Hepatocyte (in vitro differentiated cells): ENCODE data around the gene SPECC1. TPM values are rescaled to one million over a fixed set of nuclear protein-coding genes. Genes with fewer than 3 reads are reported as not detected.

ENCODE experiments used
- DNase-seq: peaks from one replicate; pipeline ENCODE4 v3.0.0-alpha.2; 2016; ENCODE audit warnings: low spot score
- H2AFZ ChIP-seq: fragments of 200-600 bp; sonication (generic); 2 replicates; pipeline ENCODE4 v1.6.0; 2016; ENCODE audit warnings: antibody characterized with exemption, mild to moderate bottlenecking
- H3K27ac ChIP-seq: fragments of 200-600 bp; sonication (generic); 2 replicates; pipeline ENCODE4 v1.5.1; 2016; ENCODE audit warnings: mild to moderate bottlenecking
- H3K27me3 ChIP-seq: fragments of 200-600 bp; sonication (generic); 2 replicates; pipeline ENCODE4 v1.6.1; 2016
- H3K36me3 ChIP-seq: fragments of 200-600 bp; sonication (generic); replicated peaks from 2 replicates; pipeline ENCODE4 v1.5.1; 2016; ENCODE audit warnings: low read depth; ENCODE audit not compliant: insufficient read depth
- H3K4me1 ChIP-seq: fragments of 200-600 bp; sonication (generic); 2 replicates; pipeline ENCODE4 v1.5.1; 2016; ENCODE audit warnings: mild to moderate bottlenecking, moderate library complexity; ENCODE audit not compliant: insufficient read depth
- H3K4me2 ChIP-seq: fragments of 200-600 bp; sonication (generic); 2 replicates; pipeline ENCODE4 v1.6.0; 2016
- H3K4me3 ChIP-seq: fragments of 200-600 bp; sonication (generic); 2 replicates; pipeline ENCODE4 v1.5.1; 2016; ENCODE audit warnings: mild to moderate bottlenecking
- H3K79me2 ChIP-seq: fragments of 200-600 bp; sonication (generic); 2 replicates; pipeline ENCODE4 v1.6.0; 2017; ENCODE audit warnings: mild to moderate bottlenecking
- H3K9me2 ChIP-seq: fragments of 200-600 bp; sonication (generic); replicated peaks from 2 replicates; pipeline ENCODE4 v1.6.0; 2017; ENCODE audit warnings: mild to moderate bottlenecking; ENCODE audit not compliant: insufficient read depth
- H3K9me3 ChIP-seq: fragments of 200-600 bp; sonication (generic); 2 replicates; pipeline ENCODE4 v1.5.1; 2016; ENCODE audit warnings: low read depth, mild to moderate bottlenecking
- H4K20me1 ChIP-seq: fragments of 200-600 bp; sonication (generic); 2 replicates; pipeline ENCODE4 v1.6.0; 2016; ENCODE audit warnings: mild to moderate bottlenecking; ENCODE audit not compliant: insufficient read depth, poor library complexity, severe bottlenecking
- CTCF ChIP-seq: fragments of 200-600 bp; sonication (generic); IDR thresholded peaks from 2 replicates; pipeline ENCODE4 v1.5.1; 2016; ENCODE audit warnings: antibody characterized with exemption, mild to moderate bottlenecking; ENCODE audit not compliant: poor library complexity
- EZH2 ChIP-seq: fragments of 200-600 bp; sonication (generic); IDR thresholded peaks from 2 replicates; pipeline ENCODE4 v1.6.1; 2016; ENCODE audit warnings: antibody characterized with exemption, mild to moderate bottlenecking, borderline replicate concordance
- EZH2phosphoT487 ChIP-seq: fragments of 200-600 bp; sonication (generic); IDR thresholded peaks from one replicate; pipeline ENCODE4 v1.6.1; 2018; ENCODE audit warnings: antibody characterized with exemption, mild to moderate bottlenecking, low read depth, moderate library complexity; ENCODE audit not compliant: unreplicated experiment, severe bottlenecking
- WGBS: methylation state at CpG from one replicate; pipeline ENCODE4 v1.1.6; 2016; ENCODE audit warnings: low lambda C conversion rate; ENCODE audit errors: missing lambda C conversion rate; 5-methylcytosine and 5-hydroxymethylcytosine counted together
- polyA plus RNA-seq: library from polyadenylated mRNA; unstranded; fragments of >200 nt; fragmentation: Nextera tagmentation; extraction: Ambion mirVana; gene quantifications from 2 replicates; pipeline ENCODE4 v1.2.1, GENCODE V29; 2016
- total RNA-seq: library from RNA; depleted of rRNA; stranded (reverse); fragments of >200 nt; gene quantifications from 2 replicates; pipeline ENCODE4 v1.2.3, GENCODE V29; 2014

The SPECC1 gene
- total and polyA plus RNA-seq, 2 experiments from 2014 or later, result 20.4 to 57.5 TPM

- no peaks in the 10 kb centered on the region for H3K4me1 ChIP-seq
- no peak overlapping the region for H3K4me2 ChIP-seq
- no peaks in the 10 kb centered on the region for H3K36me3 ChIP-seq
- no peaks in the 10 kb centered on the region for H3K9me3 ChIP-seq
- TF ChIP-seq EZH2, result no peak
- no peak overlapping the region for H2AFZ ChIP-seq
- H3K79me2 ChIP-seq, result no peaks in the 10 kb centered on the region
- no peak overlapping the region for H3K27ac ChIP-seq
- no peak for DNase-seq
- H3K4me3 ChIP-seq, result no peak overlapping the region
- H3K9me2 ChIP-seq, result no peaks in the 10 kb centered on the region
- 48% methylated on average over 6 of the region's 6 CpGs for WGBS
- no peaks in the 10 kb centered on the region for H4K20me1 ChIP-seq
- H3K27me3 ChIP-seq, result no peaks in the 10 kb centered on the region
Observed at GRCh38 chr17:20291853-20292252, 282.7 kb downstream of the SPECC1 start.

GRCh38 chr17:20293501-20293900, 284.3 kb downstream of the SPECC1 start:
- Histone ChIP-seq H3K4me1 (no peaks in the 10 kb centered on the region), H3K79me2 (no peaks in the 10 kb centered on the region), H3K9me3 (no peaks in the 10 kb centered on the region), H3K4me3 (no peak overlapping the region), H4K20me1 (no peaks in the 10 kb centered on the region), H3K27ac (no peak overlapping the region), H3K36me3 (no peaks in the 10 kb centered on the region), H3K9me2 (no peaks in the 10 kb centered on the region), H3K4me2 (no peak overlapping the region), H2AFZ (no peak overlapping the region), H3K27me3 (no peaks in the 10 kb centered on the region)
- TF ChIP-seq EZH2phosphoT487, result no peak
- TF ChIP-seq EZH2, result no peak
- no peak for TF ChIP-seq CTCF
- no peak for DNase-seq
- WGBS, result 98% methylated on average over 2 of the region's 2 CpGs

GRCh38 chr17:20294120-20294519, 285.0 kb downstream of the SPECC1 start:
- TF ChIP-seq CTCF, result no peak
- no peak for TF ChIP-seq EZH2phosphoT487
- no peak for TF ChIP-seq EZH2
- Histone ChIP-seq H3K4me3 (no peak overlapping the region), H3K9me3 (no peaks in the 10 kb centered on the region), H4K20me1 (no peaks in the 10 kb centered on the region), H3K36me3 (no peaks in the 10 kb centered on the region), H2AFZ (no peak overlapping the region), H3K27me3 (no peaks in the 10 kb centered on the region), H3K79me2 (no peaks in the 10 kb centered on the region), H3K27ac (no peak overlapping the region), H3K4me2 (no peak overlapping the region), H3K9me2 (no peaks in the 10 kb centered on the region), H3K4me1 (no peaks in the 10 kb centered on the region)
- WGBS, result 96% methylated on average over 6 of the region's 6 CpGs
- no peak for DNase-seq

- TF ChIP-seq EZH2 (no peak), EZH2phosphoT487 (no peak), CTCF (no peak)
- Histone ChIP-seq H3K27me3 (no peaks in the 10 kb centered on the region), H2AFZ (no peak overlapping the region), H3K9me2 (no peaks in the 10 kb centered on the region), H3K36me3 (no peaks in the 10 kb centered on the region), H4K20me1 (no peaks in the 10 kb centered on the region), H3K4me2 (no peak overlapping the region), H3K4me1 (peaks cover 12% of the 10 kb centered on the region), H3K79me2 (no peaks in the 10 kb centered on the region), H3K9me3 (no peaks in the 10 kb centered on the region), H3K4me3 (no peak overlapping the region), H3K27ac (no peak overlapping the region)
- no peak for DNase-seq
- WGBS, result 96% methylated on average over 3 of the region's 3 CpGs
Observed at GRCh38 chr17:20299013-20299412, 289.9 kb downstream of the SPECC1 start.
